GM19351 (cell line): ENCODE data around the gene RNU7-1.

Source experiments
- ATAC-seq: cut with Tn5 transposase; IDR thresholded peaks from one replicate; pipeline ENCODE4 v1.9.1; 2021; ENCODE audit warnings: mild to moderate bottlenecking, moderate library complexity; ENCODE audit not compliant: unreplicated experiment

RNU7-1 gene

GRCh38 chr12:6987956-6988553 lies 44.4 kb downstream of the RNU7-1 start:
- no peak for ATAC-seq
